ENCODE measurements around the gene FOXN4. TPM values are rescaled to one million over a fixed set of nuclear protein-coding genes. Genes with fewer than 3 reads are reported as not detected.

FOXN4 gene
- total RNA-seq, 1 donor from 2014 or later = not detected

DNA sequence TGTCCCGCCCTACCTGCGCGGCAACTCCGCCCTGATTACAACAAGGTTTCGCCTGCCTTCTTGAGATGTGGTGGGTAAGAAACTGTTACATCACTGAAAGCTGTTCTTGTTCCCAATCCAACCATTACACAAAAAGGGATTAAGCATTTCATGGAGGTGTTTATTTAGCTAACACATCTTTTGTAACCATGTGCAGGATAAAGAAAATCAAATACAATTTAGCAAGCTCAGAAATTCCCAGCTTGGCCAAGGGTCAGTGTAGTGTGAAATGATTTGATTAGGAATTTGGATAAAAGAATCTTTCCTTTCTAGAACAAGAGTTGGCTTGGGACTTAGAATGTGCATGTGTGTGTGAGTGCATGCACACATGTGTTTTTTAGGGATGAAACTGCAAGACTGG, 6.3 kb downstream of the FOXN4 start:
- Mint-ChIP-seq H3K27me3 (ENCODE audit: low read depth) (peaks cover 71% of the 10 kb centered on the region), H3K9me3 (no peaks in the 10 kb centered on the region), H3K36me3 (no peaks in the 10 kb centered on the region), H3K27ac (no peak overlapping the region), H3K4me1 (no peaks in the 10 kb centered on the region), H3K4me3 (no peak overlapping the region)
- DNase-seq (ENCODE audit: low spot score in 2 of 2, unreplicated experiment in 2 of 2) = no peak
- TF ChIP-seq, protein P1, sequence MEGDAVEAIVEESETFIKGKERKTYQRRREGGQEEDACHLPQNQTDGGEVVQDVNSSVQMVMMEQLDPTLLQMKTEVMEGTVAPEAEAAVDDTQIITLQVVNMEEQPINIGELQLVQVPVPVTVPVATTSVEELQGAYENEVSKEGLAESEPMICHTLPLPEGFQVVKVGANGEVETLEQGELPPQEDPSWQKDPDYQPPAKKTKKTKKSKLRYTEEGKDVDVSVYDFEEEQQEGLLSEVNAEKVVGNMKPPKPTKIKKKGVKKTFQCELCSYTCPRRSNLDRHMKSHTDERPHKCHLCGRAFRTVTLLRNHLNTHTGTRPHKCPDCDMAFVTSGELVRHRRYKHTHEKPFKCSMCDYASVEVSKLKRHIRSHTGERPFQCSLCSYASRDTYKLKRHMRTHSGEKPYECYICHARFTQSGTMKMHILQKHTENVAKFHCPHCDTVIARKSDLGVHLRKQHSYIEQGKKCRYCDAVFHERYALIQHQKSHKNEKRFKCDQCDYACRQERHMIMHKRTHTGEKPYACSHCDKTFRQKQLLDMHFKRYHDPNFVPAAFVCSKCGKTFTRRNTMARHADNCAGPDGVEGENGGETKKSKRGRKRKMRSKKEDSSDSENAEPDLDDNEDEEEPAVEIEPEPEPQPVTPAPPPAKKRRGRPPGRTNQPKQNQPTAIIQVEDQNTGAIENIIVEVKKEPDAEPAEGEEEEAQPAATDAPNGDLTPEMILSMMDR (IDR thresholded peaks at IDR 0.05; ENCODE audit: unreplicated experiment) = no peak

DNA sequence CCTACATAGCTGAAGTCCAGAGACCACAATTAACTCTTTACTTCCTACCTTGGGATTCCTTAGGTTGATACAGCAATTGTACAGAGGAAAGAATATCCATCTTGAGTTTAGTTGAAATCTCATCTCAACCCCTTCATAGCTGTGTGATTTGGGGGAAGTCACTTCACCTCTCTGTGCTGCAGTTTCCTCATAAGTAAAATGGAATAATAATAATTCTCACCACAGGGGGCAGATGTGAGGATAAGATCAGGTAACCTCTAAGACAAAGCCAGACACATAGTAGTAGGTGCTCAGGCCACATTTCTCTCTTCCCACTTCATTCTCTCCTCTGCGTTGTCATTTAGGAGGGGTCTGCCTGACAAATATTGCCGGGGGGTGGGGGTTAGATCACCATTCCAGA, 6.7 kb downstream of the FOXN4 start:
- no peak for DNase-seq (ENCODE audit: low spot score in 2 of 2, unreplicated experiment in 2 of 2)
- Mint-ChIP-seq H3K4me3 (no peak overlapping the region), H3K4me1 (no peaks in the 10 kb centered on the region), H3K9me3 (no peaks in the 10 kb centered on the region), H3K27ac (no peak overlapping the region), H3K36me3 (no peaks in the 10 kb centered on the region), H3K27me3 (ENCODE audit: low read depth) (peaks cover 70% of the 10 kb centered on the region)
- TF ChIP-seq, protein P1 (IDR thresholded peaks at IDR 0.05; ENCODE audit: unreplicated experiment) = peak; percentile 30

DNA sequence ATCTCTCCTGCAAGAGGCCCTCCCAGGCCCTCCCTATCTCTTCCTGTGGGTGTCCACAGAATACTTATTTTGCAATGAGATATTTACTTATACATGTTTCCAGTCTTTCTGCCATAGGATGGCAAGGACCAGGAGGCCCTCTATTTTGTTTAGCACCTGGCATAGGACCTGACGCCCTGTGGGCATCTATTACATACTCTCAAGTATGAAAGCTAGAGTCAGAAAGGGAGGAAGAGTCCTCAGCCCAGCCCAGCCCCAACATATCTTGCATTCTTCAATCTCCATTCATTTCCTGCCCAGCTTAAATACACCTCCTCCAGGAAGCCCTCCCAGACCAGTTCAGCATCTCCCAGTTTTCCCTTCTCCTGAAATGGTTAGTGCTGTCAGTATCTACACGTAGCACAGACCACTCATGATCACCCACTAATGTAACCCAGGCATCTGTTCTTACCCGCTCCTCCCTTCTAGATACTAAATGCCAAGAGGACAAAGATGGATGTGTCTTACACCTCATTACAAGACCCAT, 7.4 kb downstream of the FOXN4 start:
- Mint-ChIP-seq H3K4me1 (no peaks in the 10 kb centered on the region), H3K27ac (no peak overlapping the region), H3K36me3 (no peaks in the 10 kb centered on the region), H3K4me3 (no peak overlapping the region), H3K9me3 (no peaks in the 10 kb centered on the region), H3K27me3 (ENCODE audit: low read depth) (peaks cover 63% of the 10 kb centered on the region)
- TF ChIP-seq, protein P1 (IDR thresholded peaks at IDR 0.05; ENCODE audit: unreplicated experiment) = no peak
- no peak for DNase-seq (ENCODE audit: low spot score in 2 of 2, unreplicated experiment in 2 of 2)

DNA sequence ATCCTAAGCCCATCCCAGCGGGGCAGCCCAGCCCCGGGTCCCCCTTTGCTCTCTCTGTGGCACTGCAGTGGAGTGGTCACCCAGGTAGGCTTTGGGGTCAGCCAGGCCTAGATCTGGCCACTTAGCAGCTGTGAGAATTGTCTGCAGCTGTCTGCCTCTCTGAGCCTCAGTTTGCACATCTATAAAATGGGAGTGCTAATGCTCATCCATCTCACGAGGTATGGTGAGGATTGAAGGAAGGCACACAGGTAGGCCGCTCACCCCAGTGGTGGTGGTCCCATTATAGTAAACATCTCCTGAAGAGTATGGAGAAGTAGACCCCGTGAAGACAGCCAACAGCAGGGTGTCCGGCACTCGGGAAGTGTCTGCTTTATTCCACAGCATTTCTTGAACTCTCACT, 9.2 kb downstream of the FOXN4 start:
- Mint-ChIP-seq H3K27ac (no peak overlapping the region), H3K4me3 (no peak overlapping the region), H3K4me1 (no peaks in the 10 kb centered on the region), H3K36me3 (no peaks in the 10 kb centered on the region), H3K9me3 (no peaks in the 10 kb centered on the region), H3K27me3 (ENCODE audit: low read depth) (peaks cover 58% of the 10 kb centered on the region)
- no peak for DNase-seq (ENCODE audit: low spot score in 2 of 2, unreplicated experiment in 2 of 2)
- TF ChIP-seq, protein P1 (IDR thresholded peaks at IDR 0.05; ENCODE audit: unreplicated experiment) = no peak

DNA sequence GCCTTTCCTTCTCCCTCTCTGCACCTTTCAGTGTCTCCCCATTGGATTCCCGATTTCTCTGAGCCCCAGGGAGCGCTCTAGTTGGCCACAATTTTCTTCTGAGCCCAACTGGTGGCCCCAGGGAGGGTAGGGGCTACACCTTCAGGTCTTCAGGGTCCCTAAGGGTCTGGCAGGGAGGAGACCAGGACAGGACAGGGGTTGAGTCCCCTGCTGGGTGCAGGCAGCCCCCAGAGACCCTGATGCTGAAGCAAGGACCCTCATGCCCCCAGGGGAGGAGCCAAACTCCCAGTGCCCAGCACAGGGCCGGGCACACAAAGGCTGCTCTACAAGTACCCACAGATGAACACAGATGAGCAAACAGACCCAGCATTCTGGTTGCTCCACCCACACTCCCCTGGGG, 12.7 kb downstream of the FOXN4 start:
- H3K36me3 Mint-ChIP-seq = no peaks in the 10 kb centered on the region
- TF ChIP-seq, protein P1 (IDR thresholded peaks at IDR 0.05; ENCODE audit: unreplicated experiment) = no peak
- no peaks in the 10 kb centered on the region for H3K9me3 Mint-ChIP-seq

More for the DNA sequence above, 12.7 kb downstream of the FOXN4 start:
- Mint-ChIP-seq H3K4me1 (peaks cover 1% of the 10 kb centered on the region), H3K4me3 (no peak overlapping the region), H3K27ac (no peak overlapping the region), H3K27me3 (ENCODE audit: low read depth) (peaks cover 41% of the 10 kb centered on the region)
- no peak for DNase-seq (ENCODE audit: low spot score in 2 of 2, unreplicated experiment in 2 of 2)
